IMR-90 (cell line): ENCODE results near the gene MEF2C. TPM values are rescaled to one million over a fixed set of nuclear protein-coding genes. Genes with fewer than 3 reads are reported as not detected.

Source experiments
- ATAC-seq: fragments of 200-7000 bp; cut with Tn5 transposase; 2 replicates; pipeline ENCODE4 v1.9.1; 2020; ENCODE audit warnings: low read depth, mild to moderate bottlenecking, moderate library complexity
- BruUV-seq: library from RNA; stranded (reverse); fragments of 400-500 nt; replicated peaks from 2 replicates; lab custom pipeline; 2021; lab: Mats Ljungman, UMichigan
- CTCF ChIA-PET: fragments of 300-600 bp; formaldehyde crosslinking; extraction: SDS; loops from one replicate; lab custom pipeline; 2021; ENCODE audit warnings: antibody characterized with exemption; lab: Yijun Ruan, JAX
- POLR2A ChIA-PET: fragments of 300-600 bp; sonication (Branson Sonifier 250); formaldehyde crosslinking; loops from one replicate; lab custom pipeline; 2022; ENCODE audit warnings: antibody characterized with exemption; ENCODE audit not compliant: unreplicated experiment; lab: Charles Lee
- DNase-seq: peaks from one replicate; pipeline ENCODE4 v3.0.0; 2013
- H2AFZ ChIP-seq: replicated peaks from 2 replicates; pipeline ENCODE3; 2013; ENCODE audit warnings: low read length, mild to moderate bottlenecking; ENCODE audit not compliant: poor library complexity
- H2AK5ac ChIP-seq: 2 replicates; pipeline ENCODE4 v1.6.1; 2013; ENCODE audit warnings: low read depth, low read length, inconsistent platforms
- H2AK9ac ChIP-seq: replicated peaks from 2 replicates; pipeline ENCODE3; 2013; ENCODE audit warnings: mild to moderate bottlenecking, low read depth, low read length, moderate library complexity; ENCODE audit not compliant: poor library complexity
- H2BK120ac ChIP-seq: 2 replicates; pipeline ENCODE4 v1.6.1; 2013; ENCODE audit warnings: low read depth, low read length, inconsistent platforms
- H2BK15ac ChIP-seq: 3 replicates; pipeline ENCODE4 v1.6.1; 2013; ENCODE audit warnings: low read depth, low read length, inconsistent platforms
- H2BK20ac ChIP-seq: 2 replicates; pipeline ENCODE4 v1.6.1; 2013; ENCODE audit warnings: low read depth, mild to moderate bottlenecking, inconsistent platforms, low read length, moderate library complexity
- H2BK5ac ChIP-seq: 2 replicates; pipeline ENCODE4 v1.6.1; 2013; ENCODE audit warnings: mild to moderate bottlenecking, low read depth, low read length, inconsistent platforms; ENCODE audit not compliant: poor library complexity, severe bottlenecking
- H3K14ac ChIP-seq: replicated peaks from 2 replicates; pipeline ENCODE4 v1.6.1; 2013; ENCODE audit warnings: low read depth, low read length, inconsistent platforms
- H3K18ac ChIP-seq: 2 replicates; pipeline ENCODE4 v1.6.1; 2013; ENCODE audit warnings: low read depth, low read length, control low read depth
- H3K23ac ChIP-seq: 2 replicates; pipeline ENCODE4 v1.6.1; 2013; ENCODE audit warnings: low read depth, low read length, inconsistent platforms
- H3K27ac ChIP-seq: 2 replicates; pipeline ENCODE4 v1.5.1; 2013; ENCODE audit warnings: mild to moderate bottlenecking, control low read depth, low read length; ENCODE audit not compliant: insufficient read depth
- H3K27me3 ChIP-seq: 2 replicates; pipeline ENCODE4 v1.6.1; 2013; ENCODE audit warnings: low read length; ENCODE audit not compliant: control insufficient read depth, insufficient read depth
- H3K36me3 ChIP-seq: 2 replicates; pipeline ENCODE4 v1.6.1; 2013; ENCODE audit warnings: low read length, mixed read lengths; ENCODE audit not compliant: control insufficient read depth, insufficient read depth
- H3K4ac ChIP-seq: 2 replicates; pipeline ENCODE4 v1.6.1; 2013; ENCODE audit warnings: low read depth, low read length, inconsistent platforms
- H3K4me1 ChIP-seq: 2 replicates; pipeline ENCODE4 v1.6.1; 2013; ENCODE audit warnings: low read length, mixed read lengths; ENCODE audit not compliant: control insufficient read depth, insufficient read depth
- H3K4me2 ChIP-seq: 2 replicates; pipeline ENCODE4 v1.6.1; 2013; ENCODE audit warnings: low read depth, mild to moderate bottlenecking, control low read depth, low read length, moderate library complexity
- H3K4me3 ChIP-seq: 2 replicates; pipeline ENCODE4 v1.5.1; 2013; ENCODE audit warnings: low read depth, mild to moderate bottlenecking, control low read depth, low read length, moderate library complexity; ENCODE audit not compliant: insufficient read depth
- H3K56ac ChIP-seq: 2 replicates; pipeline ENCODE4 v1.6.1; 2013; ENCODE audit warnings: low read length, inconsistent platforms; ENCODE audit not compliant: insufficient read depth; ENCODE audit errors: extremely low read depth
- H3K79me1 ChIP-seq, 2 experiments: 2 replicates each; pipeline ENCODE4 v1.6.1; 2013; ENCODE audit warnings: low read length in 2 of 2, inconsistent platforms in 1 of 2, low read depth in 1 of 2
- H3K9ac ChIP-seq: 2 replicates; pipeline ENCODE4 v1.6.1; 2013; ENCODE audit warnings: low read depth, low read length, control low read depth
- H3K9me1 ChIP-seq: 2 replicates; pipeline ENCODE4 v1.6.1; 2013; ENCODE audit warnings: low read length, inconsistent platforms; ENCODE audit not compliant: insufficient read depth
- H3K9me3 ChIP-seq: 2 replicates; pipeline ENCODE4 v1.6.1; 2013; ENCODE audit warnings: low read length; ENCODE audit not compliant: control insufficient read depth, insufficient read depth
- H4K20me1 ChIP-seq: 2 replicates; pipeline ENCODE4 v1.6.1; 2013; ENCODE audit warnings: low read length, inconsistent platforms; ENCODE audit not compliant: insufficient read depth
- H4K5ac ChIP-seq: 2 replicates; pipeline ENCODE4 v1.6.1; 2013; ENCODE audit warnings: mild to moderate bottlenecking, low read depth, low read length, control low read depth
- H4K8ac ChIP-seq, 2 experiments: 2 replicates each; pipeline ENCODE4 v1.6.1; 2013; ENCODE audit warnings: low read depth in 2 of 2, low read length in 2 of 2, control low read depth in 1 of 2, inconsistent platforms in 1 of 2
- H4K91ac ChIP-seq: 2 replicates; pipeline ENCODE4 v1.6.1; 2013; ENCODE audit warnings: low read depth, low read length, inconsistent platforms; ENCODE audit not compliant: insufficient read depth
- BHLHE40 ChIP-seq: fragments of 150-350 bp; IDR thresholded peaks from 2 replicates; pipeline ENCODE4 v1.6.1; 2016; ENCODE audit warnings: mild to moderate bottlenecking, low read depth, low read length
- CEBPB ChIP-seq: IDR thresholded peaks from 2 replicates; pipeline ENCODE4 v1.6.1; 2012; ENCODE audit warnings: low read depth, low read length, improper control_type of control experiment
- CHD1 ChIP-seq: IDR thresholded peaks from 2 replicates; pipeline ENCODE4 v1.6.1; 2012; ENCODE audit warnings: low read depth, low read length, improper control_type of control experiment
- ELK1 ChIP-seq: fragments of 150-350 bp; IDR thresholded peaks from 2 replicates; pipeline ENCODE4 v1.6.1; 2016; ENCODE audit warnings: low read depth, mild to moderate bottlenecking, low read length, moderate library complexity, borderline replicate concordance
- FOS ChIP-seq: fragments of 150-350 bp; IDR thresholded peaks from 2 replicates; pipeline ENCODE4 v1.6.1; 2016; ENCODE audit warnings: low read depth, low read length
- MAFK ChIP-seq: IDR thresholded peaks from 2 replicates; pipeline ENCODE4 v1.6.1; 2012; ENCODE audit warnings: low read depth, low read length, improper control_type of control experiment
- MXI1 ChIP-seq: IDR thresholded peaks from 2 replicates; pipeline ENCODE4 v1.6.1; 2012; ENCODE audit warnings: low read depth, mild to moderate bottlenecking, low read length, moderate library complexity, borderline replicate concordance
- NFE2L2 ChIP-seq: fragments of 150-350 bp; IDR thresholded peaks from 2 replicates; pipeline ENCODE4 v1.6.1; 2016; ENCODE audit warnings: low read depth, mild to moderate bottlenecking, low read length
- POLR2A ChIP-seq: IDR thresholded peaks from 2 replicates; pipeline ENCODE4 v1.6.1; 2012; ENCODE audit warnings: mild to moderate bottlenecking, low read depth, low read length
- RCOR1 ChIP-seq: IDR thresholded peaks from 2 replicates; pipeline ENCODE4 v1.6.1; 2012; ENCODE audit warnings: mild to moderate bottlenecking, low read length, improper control_type of control experiment; ENCODE audit not compliant: insufficient replicate concordance
- RFX5 ChIP-seq: IDR thresholded peaks from 2 replicates; pipeline ENCODE4 v1.8.0; 2012; ENCODE audit warnings: low read depth, mild to moderate bottlenecking, low read length, moderate library complexity
- WGBS, 2 experiments: methylation state at CpG; one replicate each; pipeline versions ENCODE4 v1.1.5 to v1.1.7; 2013; ENCODE audit warnings: missing lambda C conversion rate in 2 of 2; ENCODE audit not compliant: insufficient read length in 1 of 2; ENCODE audit errors: extremely low coverage in 2 of 2; 5-methylcytosine and 5-hydroxymethylcytosine counted together
- dilution Hi-C: fragments of 300-500 bp; cut with HindIII; formaldehyde crosslinking; loops from one replicate; pipeline ENCODE4 v1.14.3; 2018; ENCODE audit warnings: low sequenced_read_pairs; ENCODE audit not compliant: unreplicated experiment
- in situ Hi-C: fragments of 300-500 bp; cut with MboI; formaldehyde crosslinking; loops from 3 replicates; pipeline ENCODE4 v1.14.3; 2019; ENCODE audit warnings: low sequenced_read_pairs, inconsistent platforms, mixed read lengths
- intact Hi-C: fragments of 100-400 bp; cut with micrococcal nuclease; formaldehyde crosslinking; loops from 2 replicates; pipeline ENCODE4 v1.10.0; 2022
- polyA plus RNA-seq, 3 experiments: library from polyadenylated mRNA; depleted of rRNA; stranded (reverse); fragments of >200 nt; gene quantifications; 2 replicates each; pipeline ENCODE4 v1.2.3, GENCODE V29; 2012; ENCODE audit warnings: low replicate concordance in 1 of 3
- total RNA-seq: library from RNA; depleted of rRNA; stranded (reverse); fragments of >200 nt; gene quantifications from 2 replicates; pipeline ENCODE4 v1.2.3, GENCODE V29; 2012
- TF ChIP-seq, protein P1 (sequence below): fragments of 150-350 bp; IDR thresholded peaks from 2 replicates; pipeline ENCODE4 v1.6.1; 2017; ENCODE audit warnings: mild to moderate bottlenecking, antibody characterized with exemption, low read length, low read depth
- TF ChIP-seq, protein P2 (sequence below): conservative IDR thresholded peaks from 2 replicates; pipeline ENCODE4 v1.5.1; 2012; ENCODE audit warnings: mild to moderate bottlenecking, low read depth, low read length, improper control_type of control experiment

Gene MEF2C
- total and polyA plus RNA-seq, 2 of the 4 experiments (the other 2 are of a cell fraction) = 1.5 to 6.8 TPM

GRCh38 chr5:88677376-88677895 is 205.5 kb downstream of the MEF2C start:
- no peak overlapping the region for H4K8ac ChIP-seq
- dilution Hi-C loops (no loop called here), intact Hi-C loops (no loop called here), in situ Hi-C loops (no loop called here)
- H3K14ac ChIP-seq = no peak overlapping the region
- CTCF ChIA-PET = no interaction called here
- no peaks in the 10 kb centered on the region for H3K9me1 ChIP-seq
- no peak overlapping the region for H3K23ac ChIP-seq
- H2AFZ ChIP-seq = no peak overlapping the region
- DNase-seq = no peak
- no CpG with 5 or more reads among the region's 4 CpGs for WGBS, 2 experiments
- no peak overlapping the region for H4K5ac ChIP-seq
- no peak overlapping the region for H2BK120ac ChIP-seq
- H3K4me1 ChIP-seq = no peaks in the 10 kb centered on the region; the same call in 1 of the 2 replicates
- no peaks in the 10 kb centered on the region for H3K36me3 ChIP-seq
- no peak overlapping the region for H2BK20ac ChIP-seq
- H3K79me1 ChIP-seq = no peaks in the 10 kb centered on the region
- no peak overlapping the region for H3K27ac ChIP-seq
- TF ChIP-seq MAFK = no peak
- no peak for TF ChIP-seq RFX5
- TF ChIP-seq, protein P1, sequence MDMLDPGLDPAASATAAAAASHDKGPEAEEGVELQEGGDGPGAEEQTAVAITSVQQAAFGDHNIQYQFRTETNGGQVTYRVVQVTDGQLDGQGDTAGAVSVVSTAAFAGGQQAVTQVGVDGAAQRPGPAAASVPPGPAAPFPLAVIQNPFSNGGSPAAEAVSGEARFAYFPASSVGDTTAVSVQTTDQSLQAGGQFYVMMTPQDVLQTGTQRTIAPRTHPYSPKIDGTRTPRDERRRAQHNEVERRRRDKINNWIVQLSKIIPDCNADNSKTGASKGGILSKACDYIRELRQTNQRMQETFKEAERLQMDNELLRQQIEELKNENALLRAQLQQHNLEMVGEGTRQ = no peak
- TF ChIP-seq, protein P2, sequence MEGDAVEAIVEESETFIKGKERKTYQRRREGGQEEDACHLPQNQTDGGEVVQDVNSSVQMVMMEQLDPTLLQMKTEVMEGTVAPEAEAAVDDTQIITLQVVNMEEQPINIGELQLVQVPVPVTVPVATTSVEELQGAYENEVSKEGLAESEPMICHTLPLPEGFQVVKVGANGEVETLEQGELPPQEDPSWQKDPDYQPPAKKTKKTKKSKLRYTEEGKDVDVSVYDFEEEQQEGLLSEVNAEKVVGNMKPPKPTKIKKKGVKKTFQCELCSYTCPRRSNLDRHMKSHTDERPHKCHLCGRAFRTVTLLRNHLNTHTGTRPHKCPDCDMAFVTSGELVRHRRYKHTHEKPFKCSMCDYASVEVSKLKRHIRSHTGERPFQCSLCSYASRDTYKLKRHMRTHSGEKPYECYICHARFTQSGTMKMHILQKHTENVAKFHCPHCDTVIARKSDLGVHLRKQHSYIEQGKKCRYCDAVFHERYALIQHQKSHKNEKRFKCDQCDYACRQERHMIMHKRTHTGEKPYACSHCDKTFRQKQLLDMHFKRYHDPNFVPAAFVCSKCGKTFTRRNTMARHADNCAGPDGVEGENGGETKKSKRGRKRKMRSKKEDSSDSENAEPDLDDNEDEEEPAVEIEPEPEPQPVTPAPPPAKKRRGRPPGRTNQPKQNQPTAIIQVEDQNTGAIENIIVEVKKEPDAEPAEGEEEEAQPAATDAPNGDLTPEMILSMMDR = no peak
- TF ChIP-seq FOS = no peak
- TF ChIP-seq ELK1 = no peak
- no peak for TF ChIP-seq BHLHE40
- TF ChIP-seq RCOR1 = no peak
- no peak for TF ChIP-seq POLR2A
- TF ChIP-seq CEBPB = no peak
- TF ChIP-seq NFE2L2 = no peak
- no peak for TF ChIP-seq MXI1
- TF ChIP-seq CHD1 = no peak
- H4K20me1 ChIP-seq = no peaks in the 10 kb centered on the region; the same call in 1 of the 2 replicates
- no peak overlapping the region for H3K9ac ChIP-seq
- no peak overlapping the region for H2AK5ac ChIP-seq
- H3K56ac ChIP-seq = no peak overlapping the region
- peaks cover 77% of the 10 kb centered on the region for H3K27me3 ChIP-seq
- no peak overlapping the region for H3K18ac ChIP-seq
- BruUV-seq = no TSS peak
- no peak overlapping the region for H2BK15ac ChIP-seq
- H3K4me2 ChIP-seq = no peak overlapping the region
- POLR2A ChIA-PET = no interaction called here
- H3K4me3 ChIP-seq = no peak overlapping the region
- no peak for ATAC-seq
- H3K4ac ChIP-seq = no peak overlapping the region
- H2BK5ac ChIP-seq = no peak overlapping the region
- peaks cover 4% of the 10 kb centered on the region; the same call in 1 of the 2 replicates for H3K9me3 ChIP-seq
- no peak overlapping the region for H4K91ac ChIP-seq
- no peak overlapping the region for H2AK9ac ChIP-seq
